ENCODE data around the gene CLSTN2. TPM values are rescaled to one million over a fixed set of nuclear protein-coding genes. Genes with fewer than 3 reads are reported as not detected.

CLSTN2 gene
- total RNA-seq, 1 experiment from 2014 or later = 0.02 TPM

- H3K27me3 ChIP-seq (ENCODE audit: insufficient read depth, low read length) = peaks cover 58% of the 10 kb centered on the region
- H3K9ac ChIP-seq (ENCODE audit: low read length) = no peak overlapping the region
- no peak overlapping the region for H3K4me2 ChIP-seq (ENCODE audit: low read length)
- TF ChIP-seq RAD21 (IDR thresholded peaks at IDR 0.05; ENCODE audit: low read depth) (no peak), REST (IDR thresholded peaks at IDR 0.05; ENCODE audit: low read depth) (no peak), SRF (IDR thresholded peaks at IDR 0.05; ENCODE audit: low read depth) (no peak), ATF3 (IDR thresholded peaks at IDR 0.05) (no peak), SIN3A (IDR thresholded peaks at IDR 0.05; ENCODE audit: low read depth) (no peak), CBX3 (IDR thresholded peaks at IDR 0.05; ENCODE audit: low read depth) (no peak), ELF1 (IDR thresholded peaks at IDR 0.05; ENCODE audit: borderline replicate concordance, low read depth) (no peak), POLR2AphosphoS5 (IDR thresholded peaks at IDR 0.05; ENCODE audit: low read depth, low read length) (no peak), MAX (IDR thresholded peaks at IDR 0.05) (no peak), EZH2 (IDR thresholded peaks at IDR 0.05) (no peak), SP1 (IDR thresholded peaks at IDR 0.05; ENCODE audit: low read depth) (no peak), EGR1 (IDR thresholded peaks at IDR 0.05; ENCODE audit: low read depth) (no peak), CTCF (IDR thresholded peaks at IDR 0.05 in 2 of 3, conservative IDR thresholded peaks at IDR 0.05 in 1 of 3; ENCODE audit: borderline replicate concordance in 1 of 3, insufficient read depth in 1 of 3, low read depth in 2 of 3, low read length in 2 of 3) (no peak), EZH2phosphoT487 (IDR thresholded peaks at IDR 0.05; ENCODE audit: borderline replicate concordance) (no peak), TCF7L2 (IDR thresholded peaks at IDR 0.05; ENCODE audit: borderline replicate concordance, extremely low read depth, insufficient read depth, insufficient read length) (no peak), CEBPB (IDR thresholded peaks at IDR 0.05; ENCODE audit: low read depth) (no peak), YY1 (IDR thresholded peaks at IDR 0.05; ENCODE audit: extremely low read depth, insufficient replicate concordance, low read depth, low read length) (no peak), ZBTB33 (IDR thresholded peaks at IDR 0.05; ENCODE audit: extremely low read depth, insufficient replicate concordance, low read length) (no peak), JUND (IDR thresholded peaks at IDR 0.05) (no peak), ZFX (IDR thresholded peaks at IDR 0.05) (no peak)
- no peaks in the 10 kb centered on the region for H4K20me1 ChIP-seq (ENCODE audit: insufficient read depth)
- H3K36me3 ChIP-seq (ENCODE audit: control insufficient read depth in 1 of 2, insufficient read depth in 2 of 2, low read length in 2 of 2) = no peaks in the 10 kb centered on the region
- no peaks in the 10 kb centered on the region for H3K9me3 ChIP-seq (ENCODE audit: control insufficient read depth in 1 of 2, insufficient read depth in 1 of 2, low read depth in 1 of 2, low read length in 2 of 2)
- no peaks in the 10 kb centered on the region for H3K4me1 ChIP-seq (ENCODE audit: control insufficient read depth in 1 of 2, insufficient read depth in 2 of 2, low read length in 2 of 2)
- POLR2A ChIA-PET = no interaction called here
- no peak for ATAC-seq
- no peak overlapping the region for H2AFZ ChIP-seq (ENCODE audit: low read depth, low read length, poor library complexity, severe bottlenecking)
- H3K4me3 ChIP-seq (replicated peaks in 1 of 2; ENCODE audit: low read depth in 1 of 2, low read length in 2 of 2) = no peak overlapping the region
- intact Hi-C loops (cut with micrococcal nuclease) = no loop called here
- H3K9me2 ChIP-seq (ENCODE audit: insufficient read depth) = no peaks in the 10 kb centered on the region
- RAD21 ChIA-PET (ENCODE audit: low non-redundant PET in 1 of 2, low total read pairs in 2 of 2, uncharacterized antibody in 2 of 2, unreplicated experiment in 2 of 2) = no interaction called here
- H3K27ac ChIP-seq (ENCODE audit: low read depth, low read length) = no peak overlapping the region
- no peak for DNase-seq (ENCODE audit: low read depth, low spot score)
- no TSS peak for BruUV-seq (replicated peaks)
- H3K79me2 ChIP-seq (ENCODE audit: insufficient read depth, low read length) = no peaks in the 10 kb centered on the region
- CTCF ChIA-PET = no interaction called here
Measured at GRCh38 chr3:140011611-140012277, 76.8 kb downstream of the CLSTN2 start.

All from HCT116 (cell line).